Spleen (tissue), 11 donors: ENCODE data around the gene RNF208. TPM values are rescaled to one million over a fixed set of nuclear protein-coding genes. Genes with fewer than 3 reads are reported as not detected.

Experiments used
- DNase-seq: peaks from one replicate; pipeline ENCODE4 v3.0.0-alpha.2; 2020
- H3K27ac ChIP-seq, 8 donors: fragments of 200-600 bp; sonication (generic) in 7 of 8; 1 replicate in 4 of 8; 2 replicates in 4 of 8; pipeline versions ENCODE4 v1.5.0 to v1.8.0; 2016 to 2021; ENCODE audit warnings: inconsistent platforms in 4 of 8, mild to moderate bottlenecking in 4 of 8, moderate library complexity in 1 of 8
- H3K27me3 ChIP-seq, 7 donors: fragments of 200-600 bp; sonication (generic) in 6 of 7; replicated peaks in 1 of 7; 1 replicate in 4 of 7; 2 replicates in 3 of 7; pipeline versions ENCODE4 v1.5.0 to v1.8.0; 2016 to 2021; ENCODE audit warnings: inconsistent platforms in 3 of 7, mild to moderate bottlenecking in 1 of 7
- H3K36me3 ChIP-seq, 6 donors: fragments of 200-600 bp; sonication (generic) in 5 of 6; 1 replicate in 4 of 6; 2 replicates in 2 of 6; pipeline versions ENCODE4 v1.5.0 to v1.8.0; 2016 to 2021; ENCODE audit warnings: inconsistent platforms in 2 of 6
- H3K4me1 ChIP-seq, 6 donors: fragments of 200-600 bp; sonication (generic) in 5 of 6; 1 replicate in 3 of 6; 2 replicates in 3 of 6; pipeline versions ENCODE4 v1.5.0 to v1.8.0; 2016 to 2021; ENCODE audit warnings: inconsistent platforms in 3 of 6
- H3K4me3 ChIP-seq, 8 donors: fragments of 200-600 bp; sonication (generic) in 7 of 8; 1 replicate in 4 of 8; 2 replicates in 4 of 8; pipeline versions ENCODE4 v1.5.0 to v1.8.0; 2016 to 2021; ENCODE audit warnings: inconsistent platforms in 4 of 8, mild to moderate bottlenecking in 4 of 8, moderate library complexity in 2 of 8
- H3K9me3 ChIP-seq, 8 donors: fragments of 200-600 bp; sonication (generic) in 7 of 8; 1 replicate in 4 of 8; 2 replicates in 4 of 8; pipeline versions ENCODE4 v1.5.0 to v1.8.0; 2016 to 2021; ENCODE audit warnings: inconsistent platforms in 4 of 8
- POLR2A ChIP-seq, 3 donors: fragments of 450-650 bp; IDR thresholded peaks; one replicate each; pipeline ENCODE4 v1.5.1; 2017; ENCODE audit warnings: antibody characterized with exemption in 3 of 3, mild to moderate bottlenecking in 1 of 3
- POLR2AphosphoS5 ChIP-seq, 3 donors: sonication (generic); formaldehyde crosslinking; IDR thresholded peaks; one replicate each; pipeline ENCODE4 v1.5.1; 2017; ENCODE audit warnings: antibody characterized with exemption in 3 of 3
- WGBS, 5 donors: extraction: QIAGEN DNeasy Blood & Tissue Kit in 3 of 5; methylation state at CpG; one replicate each; pipeline versions ENCODE4 v1.1.5 to v1.1.7; 2013 to 2018; 5-methylcytosine and 5-hydroxymethylcytosine counted together
- intact Hi-C: fragments of 100-400 bp; cut with DNase I; formaldehyde crosslinking; loops from one replicate; pipeline ENCODE4 v1.15.0; 2023; ENCODE audit warnings: low total_unique reads
- polyA plus RNA-seq, 3 donors: library from polyadenylated mRNA; stranded (reverse); fragments of 200-250 nt; gene quantifications; one replicate each; pipeline ENCODE4 v1.2.1, GENCODE V29; 2013
- total RNA-seq, 7 donors: library from RNA; depleted of rRNA in 3 of 7; stranded (reverse); fragments of >200 nt in 3 of 7; fragmentation: NEBNext Ultra II Directional in 4 of 7; extraction: Animal tissue kit (Norgen Biotek cat#: 25700) in 4 of 7; gene quantifications; one replicate each; pipeline versions ENCODE4 v1.1.0 to v1.2.1, GENCODE V29; 2016 to 2021
- TF ChIP-seq, protein P1 (sequence below), 11 experiments: fragments of 200-600 bp in 7 of 11; fragments of 450-650 bp in 4 of 11; sonication (generic) in 4 of 11; IDR thresholded peaks in 8 of 11; conservative IDR thresholded peaks in 3 of 11; 1 replicate in 7 of 11; 2 replicates in 4 of 11; pipeline versions ENCODE4 v1.4.0 to v1.8.0; 2016 to 2021; ENCODE audit warnings: antibody characterized with exemption in 11 of 11, inconsistent platforms in 4 of 11, mild to moderate bottlenecking in 1 of 11
- donor health status: healthy with polysubstance abuse.
- donor health status: DM: no; HTN: no; CAD: no; lungs with moderate emphysema.
- donor health status: DM: no; HTN: no; CAD: no.
- donor health status: Bipolar disorder and iron deficiency.
- donor health status: healthy.
- donor health status: DM: no; HTN: no; CAD: no.
- donor health status: DM: yes; HTN: yes; CAD: no.

Gene RNF208
- total and polyA plus RNA-seq, 10 donors = 1.2 to 6.2 (median 2.7) TPM

DNA sequence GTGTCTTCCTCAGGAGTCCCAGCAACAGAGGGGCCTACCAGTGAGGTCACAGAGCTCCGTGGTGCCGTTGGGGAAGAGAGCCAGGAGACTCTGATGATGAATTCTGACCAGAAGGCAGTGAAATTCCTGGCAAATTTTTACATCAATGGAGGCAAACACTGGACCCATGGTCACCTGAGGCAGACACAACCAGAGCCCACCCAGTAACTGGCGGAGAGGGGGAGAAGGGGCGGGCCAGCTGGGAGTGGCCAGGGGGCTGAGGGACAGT, 29.1 kb upstream of the RNF208 start, which contains the start of gene STPG3:
Gene STPG3 (plus strand): TSS at position 93 of the 268 bp plus-strand sequence. CDS start 1 bp downstream, at position 94.
- Histone ChIP-seq H3K4me1 (peaks cover 4 to 30% (median 20%) of the 10 kb centered on the region in 6 donors), H3K36me3 (peaks cover 0 to 1% (median 0%) of the 10 kb centered on the region in 6 donors), H3K4me3 (no peak within 1 kb of the TSS), H3K9me3 (no peaks in the 10 kb centered on the region), H3K27ac (no peak within 1 kb of the TSS), H3K27me3 (no peaks in the 10 kb centered on the region)
- whole genome bisulfite sequencing, 5 donors = 79 to 88% (median 86%) methylated on average over 4 of the region's 4 CpGs
- no peak for DNase-seq
- TF ChIP-seq, protein P1, sequence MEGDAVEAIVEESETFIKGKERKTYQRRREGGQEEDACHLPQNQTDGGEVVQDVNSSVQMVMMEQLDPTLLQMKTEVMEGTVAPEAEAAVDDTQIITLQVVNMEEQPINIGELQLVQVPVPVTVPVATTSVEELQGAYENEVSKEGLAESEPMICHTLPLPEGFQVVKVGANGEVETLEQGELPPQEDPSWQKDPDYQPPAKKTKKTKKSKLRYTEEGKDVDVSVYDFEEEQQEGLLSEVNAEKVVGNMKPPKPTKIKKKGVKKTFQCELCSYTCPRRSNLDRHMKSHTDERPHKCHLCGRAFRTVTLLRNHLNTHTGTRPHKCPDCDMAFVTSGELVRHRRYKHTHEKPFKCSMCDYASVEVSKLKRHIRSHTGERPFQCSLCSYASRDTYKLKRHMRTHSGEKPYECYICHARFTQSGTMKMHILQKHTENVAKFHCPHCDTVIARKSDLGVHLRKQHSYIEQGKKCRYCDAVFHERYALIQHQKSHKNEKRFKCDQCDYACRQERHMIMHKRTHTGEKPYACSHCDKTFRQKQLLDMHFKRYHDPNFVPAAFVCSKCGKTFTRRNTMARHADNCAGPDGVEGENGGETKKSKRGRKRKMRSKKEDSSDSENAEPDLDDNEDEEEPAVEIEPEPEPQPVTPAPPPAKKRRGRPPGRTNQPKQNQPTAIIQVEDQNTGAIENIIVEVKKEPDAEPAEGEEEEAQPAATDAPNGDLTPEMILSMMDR (IDR thresholded peaks at IDR 0.05 in 8 of 11, conservative IDR thresholded peaks at IDR 0.05 in 3 of 11) = no peak
- TF ChIP-seq POLR2AphosphoS5 (IDR thresholded peaks at IDR 0.05) (no peak), POLR2A (IDR thresholded peaks at IDR 0.05) (no peak)
- intact Hi-C loops = no loop called here

DNA sequence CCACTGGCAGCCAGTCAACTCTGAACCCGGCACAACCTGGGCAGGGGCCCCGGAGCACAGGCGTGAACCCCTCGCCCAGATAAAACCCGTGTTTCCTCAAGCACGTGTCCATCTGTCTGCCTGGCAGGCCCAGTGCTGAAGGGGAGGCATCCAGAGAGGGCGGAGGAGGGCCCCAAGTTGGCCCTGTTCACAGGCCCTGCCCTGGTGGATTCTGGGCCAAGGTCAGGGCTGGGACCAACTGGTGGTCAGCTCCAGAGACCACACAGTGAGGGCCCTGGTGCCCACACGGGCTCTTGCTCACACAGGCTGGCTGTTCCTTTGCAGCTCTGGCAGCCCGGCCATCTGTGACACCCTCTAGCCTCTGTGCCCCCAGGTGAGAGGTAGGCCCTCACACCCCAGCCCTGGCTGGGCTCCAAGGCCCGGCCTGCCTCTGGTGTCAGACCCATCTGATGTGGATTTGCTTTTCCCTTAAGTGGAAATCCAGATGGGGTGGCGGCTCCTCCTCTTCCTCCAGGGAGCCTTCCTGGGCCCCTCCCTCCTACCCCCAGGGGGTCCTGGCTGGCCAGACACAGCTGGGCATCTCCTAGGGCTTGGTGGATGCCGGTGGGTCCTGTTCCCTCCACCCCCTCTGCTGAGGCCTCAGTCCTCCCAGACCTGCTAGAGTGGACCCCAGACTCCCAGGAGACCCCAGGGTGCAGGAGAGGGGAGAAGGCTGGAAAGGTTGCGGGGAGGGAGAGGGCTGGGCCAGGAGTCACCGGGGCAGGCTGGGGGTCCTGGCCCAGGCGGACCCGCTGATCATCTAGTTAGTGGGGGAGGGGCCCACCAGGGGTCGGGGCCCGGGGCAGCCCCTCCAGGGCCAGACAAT, 28.5 kb upstream of the RNF208 start:
- no peak for TF ChIP-seq POLR2AphosphoS5 (IDR thresholded peaks at IDR 0.05)
- TF ChIP-seq, protein P1 (IDR thresholded peaks at IDR 0.05 in 8 of 11, conservative IDR thresholded peaks at IDR 0.05 in 3 of 11) = no peak
- TF ChIP-seq POLR2A (IDR thresholded peaks at IDR 0.05) = no peak
- no peaks in the 10 kb centered on the region for H3K27me3 ChIP-seq
- no peak overlapping the region for H3K4me3 ChIP-seq
- no peaks in the 10 kb centered on the region for H3K36me3 ChIP-seq
- intact Hi-C loops = no loop called here
- DNase-seq = no peak
- peaks cover 0 to 24% (median 14%) of the 10 kb centered on the region in 6 donors for H3K4me1 ChIP-seq
- H3K27ac ChIP-seq = no peak overlapping the region
- no peaks in the 10 kb centered on the region for H3K9me3 ChIP-seq
- WGBS, 5 donors = 60 to 87% (median 79%) methylated on average over 10 to 18 of the region's 18 CpGs

DNA sequence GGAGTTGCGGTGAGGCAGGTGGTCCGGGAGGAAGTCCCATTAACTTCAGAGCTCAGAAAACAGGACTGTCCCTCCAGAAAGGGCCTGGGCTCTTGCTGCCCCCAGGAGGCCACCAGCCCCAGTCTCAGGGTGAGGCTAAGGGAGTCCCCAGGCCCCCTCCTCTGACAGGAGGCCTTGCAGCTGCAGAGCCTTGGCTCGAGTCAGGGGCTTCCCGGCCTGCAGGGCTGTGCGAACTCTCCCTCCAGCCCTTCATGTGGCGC, 25.8 kb upstream of the RNF208 start:
- H3K4me3 ChIP-seq = no peak overlapping the region
- intact Hi-C loops = no loop called here
- peaks cover 0 to 12% (median 10%) of the 10 kb centered on the region in 6 donors for H3K36me3 ChIP-seq
- DNase-seq = no peak
- H3K4me1 ChIP-seq = peaks cover 1 to 24% (median 16%) of the 10 kb centered on the region in 6 donors
- no peak overlapping the region for H3K27ac ChIP-seq
- WGBS, 5 donors = 86 to 93% (median 90%) methylated on average over 6 of the region's 6 CpGs
- no peaks in the 10 kb centered on the region for H3K9me3 ChIP-seq
- H3K27me3 ChIP-seq = no peaks in the 10 kb centered on the region
- no peak for TF ChIP-seq POLR2AphosphoS5 (IDR thresholded peaks at IDR 0.05)
- TF ChIP-seq, protein P1 (IDR thresholded peaks at IDR 0.05 in 8 of 11, conservative IDR thresholded peaks at IDR 0.05 in 3 of 11) = no peak
- no peak for TF ChIP-seq POLR2A (IDR thresholded peaks at IDR 0.05)

- peaks cover 0 to 17% (median 15%) of the 10 kb centered on the region in 6 donors for H3K36me3 ChIP-seq
- H3K4me3 ChIP-seq = no peak overlapping the region
- H3K4me1 ChIP-seq = peaks cover 7 to 26% (median 20%) of the 10 kb centered on the region in 6 donors
- no peak for TF ChIP-seq POLR2A (IDR thresholded peaks at IDR 0.05)
- TF ChIP-seq POLR2AphosphoS5 (IDR thresholded peaks at IDR 0.05) = no peak
- TF ChIP-seq, protein P1 (IDR thresholded peaks at IDR 0.05 in 8 of 11, conservative IDR thresholded peaks at IDR 0.05 in 3 of 11) = no peak
- intact Hi-C loops = no loop called here
- H3K9me3 ChIP-seq = no peaks in the 10 kb centered on the region
- 80 to 91% (median 85%) methylated on average over 14 to 20 of the region's 20 CpGs for WGBS, 5 donors
- H3K27me3 ChIP-seq = no peaks in the 10 kb centered on the region
- H3K27ac ChIP-seq = no peak overlapping the region
- DNase-seq = no peak
Observed at GRCh38 chr9:137247135-137247915, 25.3 kb upstream of the RNF208 start.
